C4-2B (cell line): ENCODE measurements around the gene TOMM70.

ENCODE experiments used
- H3K27ac ChIP-seq: fragments of 450-650 bp; 2 replicates; pipeline ENCODE4 v1.5.1; 2017
- CTCF ChIP-seq: fragments of 450-650 bp; conservative IDR thresholded peaks from 2 replicates; pipeline ENCODE4 v1.5.1; 2017; ENCODE audit warnings: mild to moderate bottlenecking
- ZFX ChIP-seq: fragments of 450-650 bp; IDR thresholded peaks from 2 replicates; pipeline ENCODE4 v1.6.1; 2017

Gene TOMM70

GRCh38 chr3:100384733-100385525, 16.0 kb downstream of the TOMM70 start:
- H3K27ac ChIP-seq: no peak overlapping the region; the same call in 1 of the 2 replicates
- TF ChIP-seq ZFX (no peak), CTCF (no peak)

GRCh38 chr3:100376301-100376700, 24.6 kb downstream of the TOMM70 start:
- H3K27ac ChIP-seq: no peak overlapping the region
- TF ChIP-seq CTCF (no peak), ZFX (no peak)

- H3K27ac ChIP-seq: no peak overlapping the region
- TF ChIP-seq CTCF (no peak), ZFX (no peak)
These were observed 26.4 kb downstream of the TOMM70 start for GRCh38 chr3:100374521-100374920.

GRCh38 chr3:100370756-100371155, 30.1 kb downstream of the TOMM70 start:
- no peak overlapping the region for H3K27ac ChIP-seq
- TF ChIP-seq CTCF (no peak), ZFX (no peak)

- no peak overlapping the region for H3K27ac ChIP-seq
- TF ChIP-seq CTCF: no peak
- no peak for TF ChIP-seq ZFX
These were observed 32.4 kb downstream of the TOMM70 start for GRCh38 chr3:100368441-100368840.

GRCh38 chr3:100366424-100366823, 34.5 kb downstream of the TOMM70 start:
- no peak overlapping the region for H3K27ac ChIP-seq
- TF ChIP-seq ZFX (no peak), CTCF (no peak)

GRCh38 chr3:100364421-100364820, 36.5 kb downstream of the TOMM70 start:
- no peak for TF ChIP-seq CTCF
- TF ChIP-seq ZFX: no peak
- no peak overlapping the region for H3K27ac ChIP-seq
